ENCODE data around the gene GSTT4.

DNA sequence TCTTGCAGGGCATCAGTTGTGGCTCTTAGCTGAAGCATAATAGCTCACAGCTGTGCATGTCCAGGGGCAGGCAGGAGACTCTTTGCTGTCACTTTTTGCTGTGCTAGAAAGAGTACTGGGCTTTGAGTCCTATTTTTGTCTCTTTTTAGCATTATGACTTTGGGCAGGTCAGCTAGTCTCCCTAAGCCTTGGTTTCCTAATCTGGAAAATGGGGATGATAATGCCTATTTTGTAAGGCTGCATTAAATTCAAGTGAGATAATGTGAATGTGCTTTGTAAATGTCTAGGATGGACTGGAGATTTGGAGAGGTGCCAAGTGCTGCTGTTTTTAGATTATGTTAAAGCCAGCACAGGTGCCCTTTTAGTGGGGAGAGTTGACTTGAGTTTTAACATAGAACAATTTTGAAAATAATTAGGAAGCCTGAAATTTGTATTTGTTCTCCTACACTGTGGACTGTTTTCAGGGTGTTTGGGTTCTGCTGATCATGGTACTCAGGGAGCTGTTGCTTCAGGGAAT is 25.0 kb upstream of the GSTT4 start:
- TF ChIP-seq POLR2A (IDR thresholded peaks at IDR 0.05) (no peak), POLR2AphosphoS5 (IDR thresholded peaks at IDR 0.05) (no peak), EP300 (IDR thresholded peaks at IDR 0.05) (no peak)
- TF ChIP-seq, protein P1, sequence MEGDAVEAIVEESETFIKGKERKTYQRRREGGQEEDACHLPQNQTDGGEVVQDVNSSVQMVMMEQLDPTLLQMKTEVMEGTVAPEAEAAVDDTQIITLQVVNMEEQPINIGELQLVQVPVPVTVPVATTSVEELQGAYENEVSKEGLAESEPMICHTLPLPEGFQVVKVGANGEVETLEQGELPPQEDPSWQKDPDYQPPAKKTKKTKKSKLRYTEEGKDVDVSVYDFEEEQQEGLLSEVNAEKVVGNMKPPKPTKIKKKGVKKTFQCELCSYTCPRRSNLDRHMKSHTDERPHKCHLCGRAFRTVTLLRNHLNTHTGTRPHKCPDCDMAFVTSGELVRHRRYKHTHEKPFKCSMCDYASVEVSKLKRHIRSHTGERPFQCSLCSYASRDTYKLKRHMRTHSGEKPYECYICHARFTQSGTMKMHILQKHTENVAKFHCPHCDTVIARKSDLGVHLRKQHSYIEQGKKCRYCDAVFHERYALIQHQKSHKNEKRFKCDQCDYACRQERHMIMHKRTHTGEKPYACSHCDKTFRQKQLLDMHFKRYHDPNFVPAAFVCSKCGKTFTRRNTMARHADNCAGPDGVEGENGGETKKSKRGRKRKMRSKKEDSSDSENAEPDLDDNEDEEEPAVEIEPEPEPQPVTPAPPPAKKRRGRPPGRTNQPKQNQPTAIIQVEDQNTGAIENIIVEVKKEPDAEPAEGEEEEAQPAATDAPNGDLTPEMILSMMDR (IDR thresholded peaks at IDR 0.05): no peak

Data from suprapubic skin (tissue), 4 donors.